WTC11 (cell line): Measurements from ENCODE around the gene ASCC3. TPM values are rescaled to one million over a fixed set of nuclear protein-coding genes. Genes with fewer than 3 reads are reported as not detected.

Source experiments
- ATAC-seq: fragments of 200-7000 bp; cut with Tn5 transposase; 2 replicates; pipeline ENCODE4 v1.10.0; 2021; ENCODE audit warnings: mild to moderate bottlenecking, moderate library complexity
- CTCF ChIA-PET: fragments of 300-600 bp; sonication (Branson Sonifier 250); formaldehyde crosslinking; loops from one replicate; lab custom pipeline; 2021; ENCODE audit warnings: antibody characterized with exemption; lab: Charles Lee
- POLR2A ChIA-PET: fragments of 350-600 bp; sonication (Branson Sonifier 250); formaldehyde crosslinking; loops from one replicate; lab custom pipeline; 2021; ENCODE audit warnings: antibody characterized with exemption; lab: Charles Lee
- DNase-seq: peaks from one replicate; pipeline ENCODE4 v3.0.0; 2021; ENCODE audit warnings: low spot score
- H3K27ac Mint-ChIP-seq: 2 replicates; pipeline ENCODE4 v1.8.0; 2021; ENCODE audit warnings: mixed read lengths
- H3K27me3 Mint-ChIP-seq: 2 replicates; pipeline ENCODE4 v1.8.0; 2021; ENCODE audit warnings: low read depth, mild to moderate bottlenecking, moderate library complexity, mixed read lengths
- H3K36me3 Mint-ChIP-seq: 2 replicates; pipeline ENCODE4 v1.8.0; 2021; ENCODE audit warnings: mixed read lengths
- H3K4me1 Mint-ChIP-seq: 2 replicates; pipeline ENCODE4 v1.8.0; 2022; ENCODE audit warnings: mixed read lengths
- H3K4me3 Mint-ChIP-seq: 2 replicates; pipeline ENCODE4 v1.8.0; 2021; ENCODE audit warnings: mild to moderate bottlenecking, moderate library complexity, mixed read lengths
- H3K9me3 Mint-ChIP-seq: 2 replicates; pipeline ENCODE4 v1.8.0; 2021; ENCODE audit warnings: mixed read lengths
- AFF4 ChIP-seq: sonication (generic); formaldehyde crosslinking; IDR thresholded peaks from 2 replicates; pipeline ENCODE4 v1.8.1; 2023; ENCODE audit warnings: mild to moderate bottlenecking, missing genetic modification reagents, borderline replicate concordance
- ATF2 ChIP-seq: sonication (generic); formaldehyde crosslinking; IDR thresholded peaks from 2 replicates; pipeline ENCODE4 v1.8.1; 2022; ENCODE audit warnings: low read depth, missing genetic modification reagents, borderline replicate concordance
- CTCF ChIP-seq: fragments of 200-600 bp; IDR thresholded peaks from 2 replicates; pipeline ENCODE4 v1.8.0; 2022; ENCODE audit warnings: antibody characterized with exemption
- ERG ChIP-seq: fragments of 250-450 bp; sonication (Bioruptor Pico); IDR thresholded peaks from 2 replicates; pipeline ENCODE4 v1.8.0; 2021; ENCODE audit warnings: mild to moderate bottlenecking
- FOXK1 ChIP-seq: sonication (generic); formaldehyde crosslinking; IDR thresholded peaks from 2 replicates; pipeline ENCODE4 v1.8.0; 2022; ENCODE audit warnings: mild to moderate bottlenecking, moderate library complexity, missing genetic modification reagents
- GABPB1 ChIP-seq: sonication (generic); formaldehyde crosslinking; IDR thresholded peaks from 2 replicates; pipeline ENCODE4 v1.8.1; 2023; ENCODE audit warnings: mild to moderate bottlenecking, missing genetic modification reagents
- KAT7 ChIP-seq: sonication (generic); formaldehyde crosslinking; IDR thresholded peaks from 2 replicates; pipeline ENCODE4 v1.8.1; 2023; ENCODE audit warnings: missing genetic modification reagents, mild to moderate bottlenecking, borderline replicate concordance
- PRDM15 ChIP-seq: sonication (generic); formaldehyde crosslinking; IDR thresholded peaks from 2 replicates; pipeline ENCODE4 v1.8.0; 2022; ENCODE audit warnings: missing genetic modification reagents
- PRRX2 ChIP-seq: fragments of 250-450 bp; sonication (Bioruptor Pico); IDR thresholded peaks from 2 replicates; pipeline ENCODE4 v1.8.0; 2021; ENCODE audit warnings: mild to moderate bottlenecking
- STAT6 ChIP-seq: sonication (generic); formaldehyde crosslinking; conservative IDR thresholded peaks from 2 replicates; pipeline ENCODE4 v1.8.1; 2023; ENCODE audit warnings: mild to moderate bottlenecking, low read depth, missing genetic modification reagents, moderate library complexity
- TEAD4 ChIP-seq: sonication (generic); formaldehyde crosslinking; IDR thresholded peaks from 2 replicates; pipeline ENCODE4 v1.8.0; 2022; ENCODE audit warnings: mild to moderate bottlenecking, missing genetic modification reagents
- ZNF138 ChIP-seq: sonication (generic); formaldehyde crosslinking; conservative IDR thresholded peaks from 2 replicates; pipeline ENCODE4 v1.8.1; 2022; ENCODE audit warnings: mild to moderate bottlenecking, moderate library complexity, missing genetic modification reagents
- ZNF281 ChIP-seq: sonication (generic); formaldehyde crosslinking; IDR thresholded peaks from 2 replicates; pipeline ENCODE4 v1.8.0; 2023; ENCODE audit warnings: mild to moderate bottlenecking, missing genetic modification reagents
- ZNF396 ChIP-seq: fragments of 250-450 bp; sonication (Bioruptor Pico); IDR thresholded peaks from 2 replicates; pipeline ENCODE4 v1.8.0; 2021; ENCODE audit warnings: mild to moderate bottlenecking, moderate library complexity, borderline replicate concordance
- ZNF416 ChIP-seq: fragments of 250-450 bp; sonication (Bioruptor Pico); IDR thresholded peaks from 2 replicates; pipeline ENCODE4 v1.9.0; 2021; ENCODE audit warnings: mild to moderate bottlenecking, inconsistent platforms
- ZSCAN18 ChIP-seq: fragments of 250-450 bp; sonication (Bioruptor Pico); IDR thresholded peaks from 2 replicates; pipeline ENCODE4 v2.1.2; 2022; ENCODE audit warnings: mild to moderate bottlenecking, moderate library complexity
- total RNA-seq: library from RNA; stranded (reverse); gene quantifications from 3 replicates; pipeline ENCODE4 v1.2.3, GENCODE V29; 2021

The ASCC3 gene
- total RNA-seq, 1 experiment from 2014 or later = 80.7 TPM

GRCh38 chr6:100751590-100751989, 129.5 kb downstream of the ASCC3 start (continued):
- TF ChIP-seq GABPB1 (CRISPR knock-in tag) (no peak), PRRX2 (CRISPR knock-in tag) (no peak), ZNF416 (no peak), FOXK1 (CRISPR knock-in tag) (no peak)

- no peak for DNase-seq
- H3K4me1 Mint-ChIP-seq = no peaks in the 10 kb centered on the region
- POLR2A ChIA-PET = no interaction called here
- H3K4me3 Mint-ChIP-seq = no peak overlapping the region
- ATAC-seq = no peak
- H3K36me3 Mint-ChIP-seq = peaks cover 25% of the 10 kb centered on the region
- peaks cover 14% of the 10 kb centered on the region for H3K9me3 Mint-ChIP-seq
- H3K27me3 Mint-ChIP-seq = no peaks in the 10 kb centered on the region
- H3K27ac Mint-ChIP-seq = no peak overlapping the region
- CTCF ChIA-PET = no interaction called here
- TF ChIP-seq CTCF = no peak
- TF ChIP-seq TEAD4 = no peak
- TF ChIP-seq ZNF396 = no peak
- TF ChIP-seq ZSCAN18 = no peak
- TF ChIP-seq ATF2 (CRISPR knock-in tag) = no peak
- no peak for TF ChIP-seq PRDM15 (CRISPR knock-in tag)
- no peak for TF ChIP-seq ZNF281
- TF ChIP-seq ERG = no peak
- TF ChIP-seq STAT6 (CRISPR knock-in tag) = no peak
- TF ChIP-seq AFF4 (CRISPR knock-in tag) = no peak
- no peak for TF ChIP-seq KAT7 (CRISPR knock-in tag)
- TF ChIP-seq ZNF138 = no peak
Measured at GRCh38 chr6:100745419-100746041, 135.6 kb downstream of the ASCC3 start.
